Kidney epithelial cell (primary cell): ENCODE results near the gene FAHD2B. TPM values are rescaled to one million over a fixed set of nuclear protein-coding genes. Genes with fewer than 3 reads are reported as not detected.
"Not testable (repeated sequence)": the region's sequence is repeated elsewhere in the genome, so short reads cannot be mapped to it uniquely, and the experiment has no call there.

Experiments used
- DNase-seq: peaks from one replicate; pipeline ENCODE4 v3.0.0-alpha.2; 2010; ENCODE audit warnings: low read depth
- H3K27me3 ChIP-seq: 2 replicates; pipeline ENCODE4 v1.6.0; 2011; ENCODE audit warnings: low read length; ENCODE audit not compliant: control insufficient read depth, insufficient read depth
- H3K36me3 ChIP-seq: 2 replicates; pipeline ENCODE4 v1.5.1; 2011; ENCODE audit warnings: low read length; ENCODE audit not compliant: control insufficient read depth, insufficient read depth
- H3K4me3 ChIP-seq: 2 replicates; pipeline ENCODE4 v1.5.1; 2011; ENCODE audit warnings: low read depth, mild to moderate bottlenecking, control low read depth, low read length
- CTCF ChIP-seq: IDR thresholded peaks from 2 replicates; pipeline ENCODE4 v1.5.1; 2011; ENCODE audit warnings: mild to moderate bottlenecking, moderate library complexity, low read length, control low read depth, inconsistent platforms; ENCODE audit not compliant: insufficient read depth, poor library complexity, severe bottlenecking
- total RNA-seq: library from RNA; depleted of rRNA; stranded (reverse); fragments of >200 nt; gene quantifications from 2 replicates; pipeline ENCODE4 v1.2.3, GENCODE V29; 2015

FAHD2B gene
- total RNA-seq, 1 donor from 2014 or later = 22.4 TPM

GRCh38 chr2:97095661-97096060, 979 bp upstream of the FAHD2B start:
- TF ChIP-seq CTCF = no peak
- no peaks in the 10 kb centered on the region for H3K27me3 ChIP-seq
- no peaks in the 10 kb centered on the region for H3K36me3 ChIP-seq
- no peak for DNase-seq
- no peak overlapping the region for H3K4me3 ChIP-seq

- H3K4me3 ChIP-seq = peak overlapping the region; percentile 30
- H3K27me3 ChIP-seq, H3K36me3 ChIP-seq, DNase-seq: not testable (repeated sequence)
These were observed 505 bp downstream of the FAHD2B start for GRCh38 chr2:97093983-97094771.

GRCh38 chr2:97092946-97093345, 1.7 kb downstream of the FAHD2B start:
- H3K4me3 ChIP-seq, H3K27me3 ChIP-seq, H3K36me3 ChIP-seq, DNase-seq: not testable (repeated sequence)

GRCh38 chr2:97088706-97089105, 6.0 kb downstream of the FAHD2B start:
- H3K36me3 ChIP-seq = not testable (repeated sequence)

GRCh38 chr2:97085093-97085492, 9.6 kb downstream of the FAHD2B start:
- not testable (repeated sequence) for H3K27me3 ChIP-seq, H3K36me3 ChIP-seq, H3K4me3 ChIP-seq, DNase-seq

More at GRCh38 chr2:97088706-97089105, 6.0 kb downstream of the FAHD2B start:
- DNase-seq, H3K4me3 ChIP-seq, H3K27me3 ChIP-seq: not testable (repeated sequence)

- not testable (repeated sequence) for DNase-seq, H3K27me3 ChIP-seq, H3K4me3 ChIP-seq, H3K36me3 ChIP-seq
These were observed 11.2 kb downstream of the FAHD2B start for GRCh38 chr2:97083516-97083915.

- not testable (repeated sequence) for H3K36me3 ChIP-seq, H3K27me3 ChIP-seq, DNase-seq, H3K4me3 ChIP-seq
These were observed 12.5 kb downstream of the FAHD2B start for GRCh38 chr2:97082206-97082605.

- H3K4me3 ChIP-seq, DNase-seq, H3K36me3 ChIP-seq, H3K27me3 ChIP-seq: not testable (repeated sequence)
These were observed 13.8 kb downstream of the FAHD2B start for GRCh38 chr2:97080855-97081254.

- not testable (repeated sequence) for H3K4me3 ChIP-seq, DNase-seq, H3K36me3 ChIP-seq, H3K27me3 ChIP-seq
These were observed 17.5 kb downstream of the FAHD2B start for GRCh38 chr2:97077213-97077612.

GRCh38 chr2:97070915-97071314, 23.8 kb downstream of the FAHD2B start:
- H3K27me3 ChIP-seq, H3K36me3 ChIP-seq, DNase-seq, H3K4me3 ChIP-seq: not testable (repeated sequence)

GRCh38 chr2:97068722-97069121, 26.0 kb downstream of the FAHD2B start:
- not testable (repeated sequence) for H3K36me3 ChIP-seq, DNase-seq, H3K27me3 ChIP-seq, H3K4me3 ChIP-seq
